KOPT-K1 (cell line): Measurements from ENCODE around the gene CYP2C18.
"Not testable (repeated sequence)": the region's sequence is repeated elsewhere in the genome, so short reads cannot be mapped to it uniquely, and the experiment has no call there.

Source experiments
- H3K27ac ChIP-seq: fragments of 200-600 bp; sonication (generic); 2 replicates; pipeline ENCODE4 v1.5.1; 2016; ENCODE audit warnings: antibody characterized with exemption, mild to moderate bottlenecking, low read depth, low read length; ENCODE audit not compliant: poor library complexity, severe bottlenecking
- H3K36me3 ChIP-seq: fragments of 200-600 bp; sonication (generic); 2 replicates; pipeline ENCODE4 v1.5.1; 2017; ENCODE audit warnings: antibody characterized with exemption, mild to moderate bottlenecking, low read length, moderate library complexity; ENCODE audit not compliant: insufficient read depth
- H3K9me3 ChIP-seq: fragments of 200-600 bp; sonication (generic); 2 replicates; pipeline ENCODE4 v1.5.1; 2017; ENCODE audit warnings: antibody characterized with exemption, low read length, mild to moderate bottlenecking; ENCODE audit not compliant: insufficient read depth, poor library complexity, severe bottlenecking

Gene CYP2C18

DNA sequence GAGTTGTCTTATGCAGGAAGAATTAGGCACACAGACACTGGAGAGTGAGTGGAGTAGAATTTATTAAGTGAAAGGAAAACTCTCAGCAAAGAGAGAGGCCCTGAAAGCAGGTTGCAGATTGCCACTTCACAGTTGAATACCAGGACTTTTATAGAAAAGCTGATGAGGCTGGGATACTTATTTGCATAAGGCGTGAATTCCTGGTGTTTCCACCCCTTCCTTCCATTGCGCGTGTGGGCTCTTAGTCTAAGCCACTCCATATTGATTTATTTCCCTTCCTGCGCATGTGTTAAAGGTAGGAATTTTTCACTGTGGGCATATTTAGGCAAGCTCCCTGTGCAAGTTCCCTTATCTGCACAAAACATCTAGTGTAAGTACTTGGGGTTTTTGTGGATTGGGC lies 893 bp upstream of the CYP2C18 start:
- not testable (repeated sequence) for H3K27ac ChIP-seq, H3K36me3 ChIP-seq, H3K9me3 ChIP-seq

DNA sequence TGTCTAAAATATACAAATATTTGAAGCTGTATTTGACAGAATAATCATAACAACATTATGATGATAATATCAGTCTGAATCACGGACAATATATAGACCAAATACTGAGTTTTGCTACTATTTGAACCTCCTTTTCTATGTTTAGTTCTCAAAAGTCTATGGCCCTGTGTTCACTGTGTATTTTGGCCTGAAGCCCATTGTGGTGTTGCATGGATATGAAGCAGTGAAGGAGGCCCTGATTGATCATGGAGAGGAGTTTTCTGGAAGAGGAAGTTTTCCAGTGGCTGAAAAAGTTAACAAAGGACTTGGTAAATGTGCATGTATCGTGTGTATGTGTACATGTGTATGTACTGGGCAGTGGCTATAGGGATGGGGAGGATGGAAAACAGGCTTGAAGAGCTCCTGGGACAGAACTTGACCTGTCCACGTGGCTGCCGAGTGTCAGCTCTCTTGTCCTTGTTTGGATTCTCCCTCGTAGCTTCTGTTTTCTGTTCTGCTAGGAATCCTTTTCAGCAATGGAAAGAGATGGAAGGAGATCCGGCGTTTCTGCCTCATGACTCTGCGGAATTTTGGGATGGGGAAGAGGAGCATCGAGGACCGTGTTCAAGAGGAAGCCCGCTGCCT lies 4.2 kb downstream of the CYP2C18 start:
- Histone ChIP-seq H3K27ac (no peak overlapping the region), H3K9me3 (peaks cover 4% of the 10 kb centered on the region), H3K36me3 (no peaks in the 10 kb centered on the region)

DNA sequence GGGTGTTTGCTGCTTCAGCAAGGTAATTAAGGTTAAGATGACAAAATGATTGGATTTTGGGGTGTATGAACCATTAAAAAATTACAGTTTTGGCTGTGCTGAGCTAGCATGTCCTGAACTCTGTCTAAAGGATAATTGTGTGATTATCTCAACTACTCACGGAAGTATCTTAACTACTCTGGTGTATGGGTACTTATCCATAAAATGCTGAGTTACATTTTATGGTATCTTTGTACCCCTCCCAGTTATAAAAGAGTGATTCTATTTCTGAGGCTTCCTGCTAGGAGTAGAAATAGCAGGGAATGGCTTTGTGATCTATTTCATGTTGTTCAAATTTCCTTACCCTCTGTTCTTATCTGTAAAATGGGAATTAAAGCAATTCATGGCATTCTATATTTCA lies 22.6 kb downstream of the CYP2C18 start:
- Histone ChIP-seq H3K36me3 (no peaks in the 10 kb centered on the region), H3K27ac (no peak overlapping the region), H3K9me3 (no peaks in the 10 kb centered on the region)

DNA sequence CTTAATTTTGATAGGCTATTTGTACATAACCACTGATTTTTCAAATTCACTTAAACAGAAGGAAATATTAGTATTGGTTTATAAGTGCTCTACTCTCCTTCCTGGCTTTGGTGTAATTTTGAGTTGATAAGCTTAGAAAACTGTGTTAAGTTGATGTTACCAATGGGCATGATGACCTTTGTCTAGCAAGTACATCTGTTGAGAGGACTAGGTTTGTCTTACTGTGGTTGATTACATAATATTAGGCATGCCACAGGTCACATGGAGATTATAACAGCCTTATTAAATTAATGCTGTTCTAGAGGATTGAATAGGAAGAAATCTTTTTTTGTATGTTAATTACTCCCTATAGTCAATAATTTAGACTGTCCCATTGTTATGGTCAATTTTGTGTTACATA lies 27.0 kb downstream of the CYP2C18 start:
- Histone ChIP-seq H3K36me3 (no peaks in the 10 kb centered on the region), H3K9me3 (no peaks in the 10 kb centered on the region), H3K27ac (no peak overlapping the region)

DNA sequence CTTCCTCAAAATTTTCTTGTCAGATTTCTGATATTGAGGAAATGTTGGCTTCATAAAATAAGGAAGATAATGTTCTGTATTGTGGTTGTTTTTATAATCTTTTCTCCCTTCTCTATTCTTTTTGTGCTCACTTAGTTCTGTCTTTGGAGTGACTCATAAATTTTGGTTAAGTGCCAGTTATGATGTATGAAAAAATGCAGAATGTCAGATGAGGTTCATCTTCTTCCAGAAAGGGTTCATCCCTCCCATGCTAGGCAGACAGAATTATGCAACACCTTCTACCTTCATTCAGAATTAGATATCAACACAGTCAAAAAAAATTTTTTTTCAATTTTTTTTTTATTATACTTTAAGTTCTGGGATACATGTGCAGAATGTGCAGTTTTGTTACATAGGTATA lies 42.3 kb downstream of the CYP2C18 start:
- Histone ChIP-seq H3K36me3 (no peaks in the 10 kb centered on the region), H3K9me3 (no peaks in the 10 kb centered on the region), H3K27ac (no peak overlapping the region)

DNA sequence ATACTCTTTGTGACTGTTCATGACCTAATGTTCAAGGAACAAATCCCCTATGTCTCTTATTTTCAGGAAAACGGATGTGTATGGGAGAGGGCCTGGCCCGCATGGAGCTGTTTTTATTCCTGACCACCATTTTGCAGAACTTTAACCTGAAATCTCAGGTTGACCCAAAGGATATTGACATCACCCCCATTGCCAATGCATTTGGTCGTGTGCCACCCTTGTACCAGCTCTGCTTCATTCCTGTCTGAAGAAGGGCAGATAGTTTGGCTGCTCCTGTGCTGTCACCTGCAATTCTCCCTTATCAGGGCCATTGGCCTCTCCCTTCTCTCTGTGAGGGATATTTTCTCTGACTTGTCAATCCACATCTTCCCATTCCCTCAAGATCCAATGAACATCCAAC lies 51.7 kb downstream of the CYP2C18 start:
- no peak overlapping the region for H3K27ac ChIP-seq
- H3K9me3 ChIP-seq, result no peaks in the 10 kb centered on the region
- H3K36me3 ChIP-seq, result no peaks in the 10 kb centered on the region

DNA sequence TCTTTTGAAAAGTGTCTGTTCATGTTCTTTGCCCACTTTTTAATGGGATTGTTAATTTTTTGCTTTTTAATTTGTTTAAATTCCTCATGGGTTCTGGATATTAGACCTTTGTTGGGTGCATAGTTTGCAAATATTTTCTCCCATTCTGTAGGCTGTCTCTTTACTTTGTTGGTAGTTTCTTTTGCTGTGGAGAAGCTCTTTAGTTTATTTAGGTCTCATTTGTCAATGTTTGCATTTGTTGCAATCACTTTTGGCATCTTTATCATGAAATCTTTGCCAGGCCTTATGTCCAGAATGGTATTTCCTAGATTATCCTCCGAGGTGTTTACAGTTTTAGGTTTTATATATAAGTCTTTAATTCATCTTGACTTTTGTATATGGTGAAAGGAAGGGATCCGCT lies 55.1 kb downstream of the CYP2C18 start:
- Histone ChIP-seq H3K9me3 (peaks cover 4% of the 10 kb centered on the region), H3K36me3 (no peaks in the 10 kb centered on the region), H3K27ac (no peak overlapping the region)

DNA sequence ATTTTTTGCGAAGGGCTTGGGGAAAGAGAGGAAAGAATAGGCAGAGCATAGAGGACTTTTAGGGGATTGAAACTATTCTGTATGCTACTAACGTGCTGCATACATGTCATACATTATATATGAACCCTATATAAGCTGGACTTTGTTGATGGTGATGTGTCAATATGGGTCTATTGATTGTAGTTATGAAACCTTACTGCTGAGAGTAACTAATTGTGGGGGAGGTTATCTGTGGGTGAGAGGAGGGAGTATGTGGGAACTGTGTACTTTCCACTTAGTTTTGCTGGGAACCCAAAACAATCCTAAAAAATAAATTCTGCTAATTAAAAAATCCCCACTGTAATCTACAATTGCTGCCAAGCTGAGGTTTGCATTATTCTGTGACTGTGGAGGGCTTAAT lies 63.6 kb downstream of the CYP2C18 start:
- Histone ChIP-seq H3K36me3 (no peaks in the 10 kb centered on the region), H3K27ac (no peak overlapping the region), H3K9me3 (peaks cover 11% of the 10 kb centered on the region)

DNA sequence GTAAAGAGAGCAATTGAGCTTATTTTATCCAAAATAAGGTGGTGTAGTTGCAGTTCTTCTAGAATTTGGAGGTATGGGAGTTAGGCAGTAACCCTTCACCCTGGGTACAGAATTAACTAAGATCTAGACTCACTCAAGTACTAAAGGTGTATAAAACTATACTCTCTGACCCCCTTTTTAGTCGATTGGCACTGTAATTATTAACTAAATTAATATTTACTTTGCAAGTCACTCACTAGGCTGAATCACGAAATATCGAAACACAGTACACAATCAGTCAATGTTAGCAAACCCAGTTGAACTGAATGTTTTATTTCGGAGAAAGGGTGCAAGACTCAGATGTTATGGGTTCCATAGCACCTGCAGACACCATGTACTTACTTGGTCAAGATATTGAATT lies 64.3 kb downstream of the CYP2C18 start:
- no peaks in the 10 kb centered on the region for H3K36me3 ChIP-seq
- H3K9me3 ChIP-seq, result peaks cover 11% of the 10 kb centered on the region
- no peak overlapping the region for H3K27ac ChIP-seq

DNA sequence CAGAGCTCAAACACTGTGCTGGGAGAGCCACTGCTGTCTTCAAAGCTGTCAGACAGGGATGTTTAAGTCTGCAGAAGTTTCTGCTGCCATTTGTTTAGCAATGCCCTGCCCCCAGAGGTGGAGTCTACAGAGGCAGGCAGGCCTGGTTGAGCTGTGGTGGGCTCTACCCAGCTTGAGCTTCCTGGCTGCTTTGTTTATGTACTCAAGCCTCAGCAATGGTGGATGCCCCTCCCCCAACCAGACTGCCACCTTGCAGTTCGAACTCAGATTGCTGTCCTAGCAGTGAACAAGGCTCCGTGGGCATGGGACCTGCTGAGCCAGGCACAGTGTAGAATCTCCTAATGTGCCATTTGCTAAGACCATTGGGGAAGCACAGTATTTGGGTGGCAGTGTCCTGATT lies 74.4 kb downstream of the CYP2C18 start:
- Histone ChIP-seq H3K36me3 (no peaks in the 10 kb centered on the region), H3K27ac (no peak overlapping the region), H3K9me3 (no peaks in the 10 kb centered on the region)

DNA sequence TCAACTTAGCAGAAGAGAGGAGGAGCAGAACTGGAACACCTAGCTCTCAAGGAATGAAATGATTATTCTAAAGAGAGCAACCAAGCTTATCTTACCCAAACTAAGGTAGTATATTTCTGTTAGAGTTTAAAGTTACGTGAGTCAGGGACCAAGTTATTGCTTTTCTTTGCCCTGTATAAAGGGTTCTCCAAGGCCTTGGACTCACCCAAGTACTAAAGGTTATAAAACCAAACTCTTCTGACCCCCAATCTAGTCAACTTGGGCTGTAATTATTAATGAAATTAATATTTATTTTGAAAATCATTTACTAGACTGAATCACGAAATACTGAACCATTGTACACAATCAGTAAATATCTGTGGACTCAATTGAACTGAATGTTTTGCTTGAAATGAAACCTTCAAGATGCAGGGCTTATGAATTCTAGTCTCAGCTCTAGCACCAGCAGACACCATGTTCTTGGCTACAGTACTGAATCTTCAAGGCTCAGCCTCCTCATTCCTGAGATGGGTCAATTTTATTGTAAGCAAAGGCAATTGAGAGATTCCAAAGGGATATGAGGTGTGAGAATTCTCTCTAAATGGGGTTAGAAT lies 77.2 kb downstream of the CYP2C18 start:
- no peaks in the 10 kb centered on the region for H3K36me3 ChIP-seq
- no peaks in the 10 kb centered on the region for H3K9me3 ChIP-seq
- H3K27ac ChIP-seq, result no peak overlapping the region

DNA sequence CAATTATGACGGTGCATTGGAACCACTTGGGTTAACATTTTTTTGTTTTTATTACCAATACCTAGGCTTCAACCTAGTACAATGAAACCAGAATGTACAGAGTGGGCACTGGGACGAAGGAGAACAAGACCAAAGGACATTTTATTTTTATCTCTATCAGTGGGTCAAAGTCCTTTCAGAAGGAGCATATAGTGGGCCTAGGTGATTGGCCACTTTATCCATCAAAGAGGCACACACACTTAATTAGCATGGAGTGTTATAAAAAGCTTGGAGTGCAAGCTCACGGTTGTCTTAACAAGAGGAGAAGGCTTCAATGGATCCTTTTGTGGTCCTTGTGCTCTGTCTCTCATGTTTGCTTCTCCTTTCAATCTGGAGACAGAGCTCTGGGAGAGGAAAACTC lies 78.9 kb downstream of the CYP2C18 start, which contains the start of gene CYP2C19:
TSS of gene CYP2C19 (plus strand) at position 289 of the 400 bp plus-strand sequence. CDS start at position 314, 25 bp downstream.
- Histone ChIP-seq H3K36me3 (no peaks in the 10 kb centered on the region), H3K9me3 (no peaks in the 10 kb centered on the region), H3K27ac (no peak within 1 kb of the TSS)

DNA sequence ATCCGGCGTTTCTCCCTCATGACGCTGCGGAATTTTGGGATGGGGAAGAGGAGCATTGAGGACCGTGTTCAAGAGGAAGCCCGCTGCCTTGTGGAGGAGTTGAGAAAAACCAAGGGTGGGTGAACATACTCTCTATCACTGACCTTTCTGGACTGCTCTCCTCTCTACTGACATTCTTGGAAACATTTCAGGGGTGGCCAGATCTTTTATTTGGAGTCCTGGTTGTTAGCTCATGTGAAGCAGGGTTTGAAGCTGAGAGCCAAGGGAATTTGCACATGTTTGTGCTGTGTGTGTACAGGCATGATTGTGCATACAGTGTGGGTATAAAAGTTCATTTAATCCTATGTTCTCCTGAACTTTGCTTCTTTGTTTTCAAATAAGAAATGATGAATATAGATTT lies 91.9 kb downstream of the CYP2C18 start:
- H3K9me3 ChIP-seq, H3K36me3 ChIP-seq: not testable (repeated sequence)

DNA sequence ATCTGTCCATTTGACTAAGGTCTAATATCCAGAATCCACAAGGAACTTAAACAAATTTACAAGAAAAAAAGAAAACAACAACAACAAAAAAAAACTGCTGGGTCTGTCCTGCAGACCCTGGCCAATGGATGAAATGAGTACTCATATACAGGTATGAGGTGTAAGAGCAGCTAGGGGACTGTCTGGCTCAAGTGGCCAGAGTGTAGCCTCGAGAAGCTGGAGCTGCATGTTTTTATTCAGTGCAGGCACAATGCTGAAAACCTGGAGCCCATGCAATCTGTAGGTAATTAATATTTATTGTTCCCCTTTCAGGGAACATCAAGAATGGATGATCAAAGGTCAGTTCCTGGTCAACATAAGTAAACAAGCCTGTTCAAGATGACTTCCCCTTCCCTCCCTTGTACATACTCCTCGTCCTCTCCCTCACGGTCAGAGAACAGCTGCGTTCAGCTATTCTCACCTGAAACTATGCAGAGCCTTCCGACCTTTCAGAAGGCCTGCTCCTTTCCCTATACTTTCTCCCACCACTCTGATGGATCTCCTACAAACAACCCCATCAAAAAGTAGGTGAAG lies 94.4 kb downstream of the CYP2C18 start:
- no peak overlapping the region for H3K27ac ChIP-seq
- no peaks in the 10 kb centered on the region for H3K9me3 ChIP-seq
- no peaks in the 10 kb centered on the region for H3K36me3 ChIP-seq

More for the DNA sequence above, 91.9 kb downstream of the CYP2C18 start:
- H3K27ac ChIP-seq, result not testable (repeated sequence)

DNA sequence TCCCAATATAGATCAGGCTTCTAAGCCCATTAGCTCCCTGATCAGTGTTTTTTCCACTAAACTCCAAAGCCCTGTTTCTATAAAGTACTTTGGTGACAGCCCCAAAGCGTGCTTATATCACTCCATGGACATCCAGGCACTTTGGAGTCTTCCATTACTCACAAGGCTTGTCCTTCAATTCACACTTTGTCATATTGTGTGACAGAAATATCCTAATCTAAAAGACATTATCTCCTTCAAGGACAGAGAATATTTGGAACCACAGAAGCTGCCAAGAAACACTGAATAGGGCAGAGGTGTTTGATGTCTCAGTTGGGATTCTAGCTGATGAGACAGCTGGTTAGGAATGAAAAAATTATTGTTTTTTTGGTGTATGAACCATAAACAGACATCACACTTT lies 97.3 kb downstream of the CYP2C18 start:
- H3K36me3 ChIP-seq, result no peaks in the 10 kb centered on the region
- H3K9me3 ChIP-seq, result no peaks in the 10 kb centered on the region
- H3K27ac ChIP-seq, result no peak overlapping the region

DNA sequence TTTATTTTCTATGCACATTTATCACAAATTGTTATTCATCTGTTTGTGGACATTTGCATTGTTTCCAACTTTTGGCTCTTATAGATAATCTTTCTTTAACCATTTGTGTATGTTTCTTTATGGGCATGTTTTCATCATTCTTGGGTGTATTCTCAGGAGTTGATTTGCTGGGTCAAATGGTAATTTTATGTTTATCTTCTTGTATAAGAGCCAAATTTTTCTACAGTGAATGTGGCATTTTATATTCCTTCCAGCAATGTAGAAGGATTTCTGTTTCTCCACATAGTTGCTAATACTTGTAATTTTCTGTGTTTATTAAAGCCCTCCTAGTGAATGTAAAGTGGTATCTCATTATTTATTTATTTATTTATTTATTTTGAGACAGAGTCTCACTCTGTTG lies 100.7 kb downstream of the CYP2C18 start:
- H3K9me3 ChIP-seq, result no peaks in the 10 kb centered on the region
- H3K27ac ChIP-seq, result no peak overlapping the region
- H3K36me3 ChIP-seq, result no peaks in the 10 kb centered on the region
